GM21528 (cell line): Measurements from ENCODE around the gene RNF212.
"Not testable (repeated sequence)": the region's sequence is repeated elsewhere in the genome, so short reads cannot be mapped to it uniquely, and the experiment has no call there.

Experiments used
- ATAC-seq: cut with Tn5 transposase; IDR thresholded peaks from one replicate; pipeline ENCODE4 v1.9.1; 2021; ENCODE audit warnings: mild to moderate bottlenecking, moderate library complexity; ENCODE audit not compliant: unreplicated experiment, low FRiP score

Gene RNF212

GRCh38 chr4:1072830-1073446 is 40.4 kb downstream of the RNF212 start:
- no peak for ATAC-seq

DNA sequence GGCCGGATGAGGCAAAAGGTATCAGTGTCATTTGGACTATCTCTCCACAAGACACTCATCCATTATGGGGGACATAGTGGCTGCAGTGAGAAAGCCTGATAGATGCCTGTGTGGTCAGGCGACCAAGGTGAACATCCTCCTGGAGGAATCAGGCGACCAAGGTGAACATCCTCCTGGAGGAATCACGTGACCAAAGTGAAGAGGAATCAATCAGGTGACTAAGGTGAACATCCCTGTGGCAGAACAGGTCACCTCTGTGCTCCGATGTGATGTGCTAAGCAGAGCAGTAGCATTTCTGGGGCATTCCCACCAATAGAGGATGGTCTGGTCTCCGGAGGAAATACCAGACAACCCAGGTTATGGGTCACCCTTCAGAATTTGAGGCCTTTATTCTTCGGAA is 44.0 kb downstream of the RNF212 start:
- ATAC-seq = no peak

- no peak for ATAC-seq
Measured at GRCh38 chr4:1065732-1066131, 47.6 kb downstream of the RNF212 start.

- no peak for ATAC-seq
Measured at GRCh38 chr4:1062419-1062818, 50.9 kb downstream of the RNF212 start.

GRCh38 chr4:1061760-1062159 is 51.6 kb downstream of the RNF212 start:
- no peak for ATAC-seq

- ATAC-seq = no peak
Measured at GRCh38 chr4:1061056-1061700, 52.2 kb downstream of the RNF212 start.

GRCh38 chr4:1060621-1061020 is 52.7 kb downstream of the RNF212 start:
- ATAC-seq = no peak

- no peak for ATAC-seq
Measured at GRCh38 chr4:1060121-1060520, 53.2 kb downstream of the RNF212 start.

DNA sequence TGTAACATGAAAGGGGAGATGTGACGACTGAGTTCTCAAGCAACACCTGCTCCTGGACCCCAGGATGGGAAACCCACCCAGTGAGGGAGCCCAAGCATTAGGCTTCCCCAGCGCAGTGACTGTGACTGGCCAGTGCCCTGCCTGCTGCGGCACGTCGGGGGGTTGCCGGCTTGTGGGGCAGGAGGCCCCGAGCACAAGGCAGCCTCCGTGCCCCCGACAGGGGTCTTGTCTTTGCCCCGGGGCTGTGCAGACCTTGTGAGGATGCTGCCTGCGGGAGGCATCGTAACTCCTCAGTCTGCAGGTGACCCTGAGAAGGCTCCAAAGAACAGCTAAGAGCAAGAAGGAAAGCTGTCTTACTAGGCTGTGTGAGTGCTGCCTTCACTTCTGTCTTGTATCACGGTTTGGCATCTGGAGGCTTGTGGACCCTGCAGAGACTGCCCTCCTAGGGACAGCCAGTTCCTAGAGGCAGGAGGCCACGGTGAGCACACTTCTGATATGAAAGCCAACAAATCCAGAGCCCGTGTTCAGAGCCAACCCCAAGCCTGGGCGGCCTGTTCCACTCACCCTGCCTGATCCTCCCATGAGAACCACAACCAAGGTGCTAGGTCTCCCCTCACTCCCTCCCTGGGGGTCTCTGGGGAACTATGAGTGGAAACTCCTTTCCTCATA is 54.2 kb downstream of the RNF212 start:
- ATAC-seq = no peak

- ATAC-seq = no peak
Measured at GRCh38 chr4:1058198-1058996, 55.0 kb downstream of the RNF212 start.

DNA sequence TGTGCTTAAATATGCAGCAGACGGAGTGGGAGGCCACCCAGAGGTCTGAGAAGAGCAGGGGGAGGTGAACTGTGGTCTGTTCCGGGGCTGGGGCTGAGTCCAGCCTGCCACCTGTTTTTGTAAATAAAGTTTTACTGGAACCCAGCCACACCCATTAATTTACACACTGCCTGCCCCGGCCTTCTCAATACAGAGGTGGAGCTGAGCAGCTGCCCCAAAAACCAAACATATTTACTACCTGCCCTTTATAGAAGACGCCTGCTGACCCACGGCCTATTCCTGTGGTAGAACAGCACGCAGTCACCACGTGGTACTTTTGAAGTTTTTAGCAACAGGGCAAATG is 56.0 kb downstream of the RNF212 start:
- ATAC-seq = no peak

GRCh38 chr4:1056671-1057402 is 56.5 kb downstream of the RNF212 start:
- ATAC-seq = no peak

GRCh38 chr4:1055721-1056590 is 57.4 kb downstream of the RNF212 start:
- no peak for ATAC-seq

- ATAC-seq = not testable (repeated sequence)
Measured at GRCh38 chr4:1055243-1055701, 58.1 kb downstream of the RNF212 start.

GRCh38 chr4:1054696-1055242 is 58.6 kb downstream of the RNF212 start:
- ATAC-seq = not testable (repeated sequence)

DNA sequence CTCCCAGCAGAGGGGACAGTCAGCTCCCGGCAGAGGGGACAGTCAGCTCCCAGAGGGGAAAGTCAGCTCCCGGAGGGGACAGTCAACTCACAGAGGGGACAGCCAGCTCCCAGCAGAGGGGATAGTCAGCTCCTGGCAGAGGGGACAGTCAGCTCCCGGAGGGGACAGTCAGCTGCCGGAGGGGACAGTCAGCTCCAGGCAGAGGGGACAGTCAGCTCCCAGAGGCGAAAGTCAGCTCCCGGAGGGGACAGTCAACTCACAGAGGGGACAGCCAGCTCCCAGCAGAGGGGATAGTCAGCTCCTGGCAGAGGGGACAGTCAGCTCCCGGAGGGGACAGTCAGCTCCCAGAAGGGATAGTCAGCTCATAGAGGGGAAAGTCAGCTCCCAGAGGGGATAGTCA is 59.5 kb downstream of the RNF212 start:
- ATAC-seq = not testable (repeated sequence)

GRCh38 chr4:1053080-1053661 is 60.2 kb downstream of the RNF212 start:
- no peak for ATAC-seq

DNA sequence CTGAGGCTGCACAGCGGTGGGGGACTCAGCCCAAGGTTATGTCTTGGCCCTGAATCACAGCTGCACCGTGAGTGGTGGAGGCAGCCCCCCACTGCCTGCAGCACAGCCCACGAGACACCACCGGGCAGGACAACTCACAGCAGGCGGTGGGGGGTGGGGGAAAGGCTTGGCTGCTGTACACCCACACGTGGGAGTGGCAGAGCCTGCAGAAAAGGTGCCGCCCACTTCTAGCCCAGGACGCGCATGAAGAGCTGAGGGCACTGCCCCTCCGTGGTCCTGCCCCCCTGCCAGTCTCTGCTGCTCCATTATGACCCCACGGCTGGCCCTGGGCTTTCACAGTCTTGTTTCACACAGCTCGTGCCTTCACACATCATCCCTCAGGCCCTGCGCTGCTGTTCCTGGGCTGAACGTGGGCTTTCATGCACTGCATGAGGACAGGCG is 61.1 kb downstream of the RNF212 start:
- ATAC-seq = no peak

DNA sequence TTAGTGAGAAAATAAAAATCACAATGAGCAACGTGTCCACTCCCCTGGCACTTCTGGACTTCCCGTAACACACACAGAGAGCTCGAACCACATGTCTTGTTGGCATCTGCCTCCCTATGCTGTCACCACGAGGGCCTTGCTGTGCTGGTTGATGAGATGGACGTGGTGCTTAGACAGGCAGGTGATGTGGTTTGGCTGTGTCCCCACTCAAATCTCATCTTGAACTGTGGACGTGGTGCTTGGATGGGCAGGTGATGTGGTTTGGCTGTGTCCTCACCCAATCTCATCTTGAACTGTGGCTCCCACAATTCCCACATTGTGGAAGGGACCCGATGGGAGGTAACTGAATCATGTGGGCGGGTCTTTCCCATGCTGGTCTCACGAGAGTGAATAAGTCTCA is 61.9 kb downstream of the RNF212 start:
- ATAC-seq = no peak
